Nucleus accumbens (tissue), 56 donors: Measurements from ENCODE around the gene DSC1.
"Not testable (repeated sequence)": the region's sequence is repeated elsewhere in the genome, so short reads cannot be mapped to it uniquely, and the experiment has no call there.

Source experiments
- DNase-seq, 56 donors: peaks; one replicate each; lab custom pipeline; 2025; lab: John Stamatoyannopoulos, UW

The DSC1 gene

DNA sequence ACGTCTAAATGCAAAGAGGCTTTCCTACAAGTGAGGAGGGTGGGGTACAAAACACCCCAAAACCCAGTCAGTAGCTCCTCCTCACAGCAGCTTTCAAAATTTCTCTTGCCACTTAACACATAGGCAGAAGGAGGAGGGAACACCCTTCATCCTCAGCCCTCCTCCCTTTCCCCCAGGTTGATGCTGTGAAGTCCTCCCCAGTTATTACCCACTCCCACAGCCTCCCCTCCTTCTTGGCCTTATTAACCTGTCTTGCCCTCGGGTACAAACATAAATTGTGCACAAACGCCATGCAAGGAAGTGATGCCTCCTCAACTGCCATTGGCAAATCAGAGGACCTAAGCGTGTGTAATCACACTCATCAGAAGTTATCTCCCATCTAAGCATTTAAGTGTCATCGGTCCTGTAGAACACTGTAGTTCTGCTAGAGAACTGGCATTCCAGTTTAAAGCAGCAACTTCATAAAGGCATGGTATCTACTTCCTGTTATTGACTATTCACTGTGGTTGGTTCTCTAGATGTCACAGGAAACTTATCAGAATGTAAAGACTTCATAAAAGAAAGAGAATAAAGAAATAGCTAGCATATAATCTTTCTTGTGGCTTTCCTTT lies at the start of gene DSC1:
TSS of gene DSC1 (minus strand) at position 32 of the 611 bp plus-strand sequence. CDS start 262 bp downstream, outside the sequence.
- DNase-seq: peak in 1 of 56 donors; percentile 15

DNA sequence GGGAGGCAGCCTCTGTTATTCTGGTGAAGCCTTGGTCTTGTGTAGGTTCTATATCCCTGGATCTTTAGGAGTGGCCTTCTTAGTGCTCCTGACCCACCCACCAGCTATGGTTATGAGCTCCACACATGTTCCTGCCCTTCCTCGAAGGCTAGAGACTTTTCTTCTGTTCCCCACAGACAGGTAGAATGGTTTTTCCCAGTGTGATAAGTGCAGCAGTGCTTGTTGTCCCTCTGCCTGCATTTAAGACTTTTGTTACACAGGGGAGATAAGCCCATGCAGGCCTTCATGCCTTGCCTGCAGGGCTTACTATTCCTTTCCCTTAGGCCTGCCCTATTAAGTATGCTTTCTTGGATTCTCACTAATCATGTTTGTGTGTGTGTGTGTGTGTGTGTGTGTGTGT lies 48.4 kb upstream of the DSC1 start:
- no peak for DNase-seq

- DNase-seq: no peak
These were observed 46.4 kb upstream of the DSC1 start for GRCh38 chr18:31209041-31209440.

DNA sequence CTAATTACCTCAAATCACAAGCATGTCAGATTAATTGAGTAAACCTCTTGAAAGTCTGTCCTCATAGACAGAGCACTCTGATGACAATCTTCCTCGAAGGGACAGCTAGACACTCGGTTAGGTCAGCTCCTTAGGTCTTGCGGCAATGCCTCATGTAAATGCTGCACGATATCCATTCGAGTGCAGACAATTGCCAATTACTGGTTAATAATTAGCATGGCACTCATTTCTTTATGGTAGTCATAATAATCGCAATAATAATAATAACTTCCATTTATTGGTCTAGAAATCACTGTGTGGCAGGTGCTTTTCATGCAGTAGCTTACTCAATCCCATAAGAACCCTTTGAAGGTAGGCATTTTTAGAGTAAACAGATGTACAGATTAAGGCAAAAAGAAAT lies 44.7 kb upstream of the DSC1 start:
- no peak for DNase-seq

- peak in 2 of 56 donors; percentile 17 to 21 for DNase-seq
These were observed 44.2 kb upstream of the DSC1 start for GRCh38 chr18:31206787-31207381.

DNA sequence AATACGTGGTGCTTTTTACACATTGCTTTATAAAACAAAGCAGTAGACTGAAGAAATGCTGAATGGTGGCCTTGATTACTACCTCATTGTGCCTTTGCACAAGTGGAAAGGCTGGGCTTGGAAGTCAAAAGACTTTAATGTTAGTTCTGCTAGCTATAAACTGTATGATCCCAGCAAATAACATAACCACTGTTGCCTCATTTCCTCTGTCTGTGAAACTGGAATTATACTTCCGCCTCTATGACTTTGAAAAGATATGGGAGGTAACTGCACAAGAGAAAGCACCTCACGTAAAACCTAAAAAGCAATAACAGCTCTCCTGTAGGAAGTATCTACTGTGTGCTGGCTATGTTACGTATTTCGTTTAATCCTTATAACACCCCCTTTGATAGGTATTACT lies 43.4 kb upstream of the DSC1 start:
- no peak for DNase-seq

GRCh38 chr18:31205273-31205672 lies 42.6 kb upstream of the DSC1 start:
- DNase-seq: no peak

DNA sequence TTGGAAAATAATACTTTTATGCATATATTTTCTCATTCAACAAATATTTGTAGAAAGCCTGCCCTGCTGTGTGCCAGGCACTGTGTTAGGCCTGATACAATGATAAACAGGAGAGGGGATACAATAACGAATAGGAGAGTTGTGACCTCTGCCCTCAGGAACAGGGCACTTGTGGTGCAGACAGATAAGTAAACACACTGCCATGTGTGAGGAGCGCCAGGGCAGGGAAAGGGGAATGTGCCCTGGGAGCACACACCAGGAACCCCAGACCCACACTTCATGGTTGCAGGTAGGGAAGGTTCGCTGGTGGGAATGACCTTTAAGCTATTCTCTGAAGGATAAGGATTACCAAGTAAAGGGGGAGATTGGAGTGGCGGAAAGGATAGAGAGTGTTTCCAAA lies 42.2 kb upstream of the DSC1 start:
- DNase-seq: no peak

DNA sequence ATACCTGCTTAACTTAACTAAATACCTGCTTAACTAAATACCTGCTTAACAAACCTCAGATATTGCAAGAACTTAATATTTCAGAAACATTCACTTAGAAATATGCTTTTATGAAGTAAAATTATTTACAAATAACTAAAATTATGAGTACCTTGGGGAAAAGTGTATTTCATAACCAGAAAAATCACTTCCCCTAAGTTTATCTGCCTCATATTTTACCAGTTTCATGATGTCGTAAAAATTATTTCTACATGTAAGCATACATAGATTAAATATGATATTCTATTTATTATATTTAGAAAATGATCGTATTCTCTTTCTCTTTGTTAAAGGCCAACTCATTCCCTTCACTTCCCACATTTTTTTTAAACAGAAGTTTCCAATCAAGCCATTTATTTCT lies 41.5 kb upstream of the DSC1 start:
- no peak for DNase-seq

DNA sequence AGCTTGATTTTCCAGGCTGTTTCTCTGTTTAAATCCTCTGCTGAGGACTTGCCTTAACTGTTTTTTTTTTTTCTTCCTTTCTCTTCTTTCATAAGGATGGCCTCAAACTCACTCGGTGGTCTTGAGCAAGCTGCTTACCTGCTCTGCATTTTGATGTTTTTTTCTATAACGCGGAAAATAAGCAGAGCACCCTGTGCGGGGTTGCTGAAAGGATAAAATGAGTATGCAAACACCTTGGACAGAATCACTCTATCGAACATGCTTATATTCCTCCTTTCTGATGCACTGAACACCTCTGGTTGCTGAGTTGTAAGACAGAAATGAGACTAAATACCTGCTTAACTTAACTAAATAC lies 41.1 kb upstream of the DSC1 start:
- DNase-seq: no peak

GRCh38 chr18:31203096-31203793 lies 40.6 kb upstream of the DSC1 start:
- DNase-seq: no peak

DNA sequence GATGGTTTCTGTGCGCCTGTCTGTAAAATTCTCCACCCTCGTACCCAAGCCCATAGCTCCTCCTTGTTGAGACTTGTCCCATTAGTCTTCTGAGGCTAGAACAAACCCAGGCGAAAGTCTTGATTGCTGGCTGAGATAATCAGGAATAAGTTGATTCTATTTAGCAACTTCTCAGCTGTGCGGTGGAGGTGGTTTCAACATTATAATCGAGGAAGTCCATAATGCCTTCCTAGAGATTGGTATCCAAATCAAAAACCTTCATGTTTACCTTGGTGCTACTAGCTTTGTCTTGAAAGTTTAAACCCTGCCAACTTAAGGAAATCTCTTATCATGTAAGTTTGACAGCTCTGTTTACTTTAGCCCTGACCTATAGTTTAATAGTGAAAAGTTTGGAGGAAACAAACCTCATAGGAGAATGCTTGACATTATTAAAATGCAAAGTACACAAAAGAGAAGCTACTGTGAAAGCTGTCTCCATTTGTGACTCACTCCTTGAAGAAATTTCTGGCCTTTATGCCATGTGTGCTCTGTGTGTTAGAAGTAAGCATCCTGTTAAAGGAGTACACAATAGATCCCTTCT lies 36.6 kb upstream of the DSC1 start:
- DNase-seq: no peak

DNA sequence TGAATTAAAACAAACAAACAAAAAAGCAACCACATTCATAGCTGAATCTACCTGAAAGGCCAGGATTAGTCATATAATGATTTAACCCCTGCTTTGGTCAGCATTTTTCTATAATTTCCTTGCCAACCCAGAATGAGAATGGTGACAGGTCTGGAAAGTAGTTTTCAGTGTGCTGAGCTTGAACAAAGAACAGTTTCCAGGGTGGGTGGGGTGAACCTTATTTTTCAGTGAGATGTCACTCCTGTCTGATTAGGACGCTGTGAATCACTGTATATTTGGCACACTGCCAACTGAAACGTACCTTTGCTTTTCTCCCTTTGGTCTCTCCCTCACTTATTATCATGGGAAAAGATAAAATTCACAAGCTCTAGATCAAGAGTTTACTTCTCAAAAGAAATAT lies 35.0 kb upstream of the DSC1 start:
- DNase-seq: peak in 6 of 56 donors; percentile 4 to 37 (median 17)

DNA sequence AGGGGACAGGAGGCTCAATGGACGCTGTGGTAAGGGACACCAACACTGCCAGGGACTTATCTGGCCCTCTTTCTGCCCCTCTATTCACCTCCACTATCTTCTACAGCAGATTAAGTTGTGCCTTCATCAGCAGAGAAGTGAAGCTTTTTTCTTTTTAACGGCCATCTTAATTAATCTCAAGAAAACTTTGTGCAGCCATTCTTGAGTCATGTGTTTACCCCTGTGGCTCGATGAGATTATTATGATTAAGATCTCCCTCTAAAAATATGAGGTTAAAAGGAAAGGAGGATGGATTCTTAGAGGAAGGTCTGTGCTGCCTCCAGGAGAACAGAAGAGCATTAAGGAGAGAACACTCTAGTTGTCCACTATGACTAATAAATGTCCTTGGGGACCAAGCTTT lies 32.4 kb upstream of the DSC1 start:
- DNase-seq: no peak

DNA sequence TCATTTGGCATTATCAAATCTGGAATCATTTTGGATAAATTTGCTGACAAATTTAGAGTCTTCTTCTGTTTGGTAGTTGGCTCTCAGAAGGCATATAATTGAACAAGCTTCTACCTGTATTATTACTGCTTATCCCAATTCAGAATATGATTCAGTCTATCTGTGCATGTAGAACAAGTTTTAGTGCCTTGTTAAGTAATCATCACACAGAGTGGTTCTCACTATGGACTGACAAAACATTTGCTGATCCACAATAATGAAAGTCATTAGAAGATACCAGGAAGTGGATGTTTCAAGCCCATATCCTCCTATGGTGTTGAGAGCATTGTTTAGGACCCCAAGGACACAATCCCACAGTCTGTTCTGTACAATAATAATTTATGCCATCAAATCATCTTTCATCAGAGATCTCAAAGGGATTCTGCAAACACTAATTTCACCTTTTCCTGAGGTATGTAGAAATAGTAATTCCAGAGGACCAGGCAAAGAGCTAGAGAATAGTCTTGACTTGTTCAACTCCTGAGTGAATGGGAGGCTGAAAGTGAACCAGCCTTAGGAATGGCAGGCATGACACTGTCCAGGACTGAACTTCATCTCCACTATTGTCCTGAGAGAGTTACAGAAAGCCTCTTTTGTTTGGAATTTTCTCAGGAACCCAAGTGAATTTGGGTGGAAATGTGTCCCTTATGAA lies 29.6 kb upstream of the DSC1 start:
- DNase-seq: no peak

GRCh38 chr18:31190919-31191318 lies 28.3 kb upstream of the DSC1 start:
- DNase-seq: no peak

- DNase-seq: no peak
These were observed 27.1 kb upstream of the DSC1 start for GRCh38 chr18:31189757-31190156.

GRCh38 chr18:31185186-31185950 lies 22.7 kb upstream of the DSC1 start:
- no peak for DNase-seq

GRCh38 chr18:31183302-31183701 lies 20.6 kb upstream of the DSC1 start:
- DNase-seq: no peak

GRCh38 chr18:31177369-31177768 lies 14.7 kb upstream of the DSC1 start:
- DNase-seq: not testable (repeated sequence)
